NCI-H510A (cell line): ENCODE results near the gene IFT43.

Source experiments
- DNase-seq: peaks from one replicate; lab custom pipeline; 2025; lab: John Stamatoyannopoulos, UW

The IFT43 gene

DNA sequence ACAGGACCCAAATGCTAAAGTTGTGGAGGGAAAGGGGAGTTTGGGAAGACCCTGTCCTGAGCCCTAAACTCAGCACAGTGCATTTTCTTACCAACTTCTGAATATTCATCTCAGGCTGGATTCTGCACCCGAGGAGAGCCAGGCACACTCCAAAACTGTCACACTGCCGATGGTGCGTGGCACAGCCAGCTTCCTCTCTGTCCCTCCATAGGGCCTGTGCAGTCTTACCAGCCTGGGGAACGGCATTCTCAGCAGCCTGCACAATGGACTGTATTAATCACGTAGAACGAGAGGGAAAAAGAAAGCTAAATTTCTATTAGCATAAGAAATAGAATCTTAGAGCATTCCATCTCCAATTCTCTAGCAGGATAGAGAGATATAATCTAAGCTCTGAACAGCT is 94.9 kb downstream of the IFT43 start:
- DNase-seq, result no peak

- no peak for DNase-seq
Measured at GRCh38 chr14:76081642-76082041, 96.1 kb downstream of the IFT43 start.

GRCh38 chr14:76083796-76084765 is 98.5 kb downstream of the IFT43 start:
- no peak for DNase-seq

GRCh38 chr14:76085358-76085757 is 99.8 kb downstream of the IFT43 start:
- DNase-seq, result no peak

- no peak for DNase-seq
Measured at GRCh38 chr14:76086636-76087035, 101.1 kb downstream of the IFT43 start.

DNA sequence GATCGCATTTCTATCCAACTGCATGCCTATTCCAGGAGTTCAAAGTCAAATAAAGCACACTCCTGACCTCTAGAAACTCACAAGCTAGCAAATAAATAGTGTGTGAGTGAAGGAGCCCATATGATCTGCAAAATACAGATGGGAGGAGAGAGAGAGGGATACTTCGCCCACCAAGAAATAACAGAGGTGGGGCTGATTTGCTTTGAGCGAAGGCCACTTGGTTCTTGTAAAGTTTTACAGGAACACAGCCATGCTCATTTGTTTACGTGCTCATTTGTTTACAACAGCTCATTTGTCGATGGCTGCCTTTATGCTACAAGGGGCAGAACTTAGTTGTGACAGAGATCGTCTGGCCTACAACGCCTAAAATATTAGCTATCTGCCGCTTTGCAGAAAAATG is 102.8 kb downstream of the IFT43 start:
- DNase-seq, result no peak

DNA sequence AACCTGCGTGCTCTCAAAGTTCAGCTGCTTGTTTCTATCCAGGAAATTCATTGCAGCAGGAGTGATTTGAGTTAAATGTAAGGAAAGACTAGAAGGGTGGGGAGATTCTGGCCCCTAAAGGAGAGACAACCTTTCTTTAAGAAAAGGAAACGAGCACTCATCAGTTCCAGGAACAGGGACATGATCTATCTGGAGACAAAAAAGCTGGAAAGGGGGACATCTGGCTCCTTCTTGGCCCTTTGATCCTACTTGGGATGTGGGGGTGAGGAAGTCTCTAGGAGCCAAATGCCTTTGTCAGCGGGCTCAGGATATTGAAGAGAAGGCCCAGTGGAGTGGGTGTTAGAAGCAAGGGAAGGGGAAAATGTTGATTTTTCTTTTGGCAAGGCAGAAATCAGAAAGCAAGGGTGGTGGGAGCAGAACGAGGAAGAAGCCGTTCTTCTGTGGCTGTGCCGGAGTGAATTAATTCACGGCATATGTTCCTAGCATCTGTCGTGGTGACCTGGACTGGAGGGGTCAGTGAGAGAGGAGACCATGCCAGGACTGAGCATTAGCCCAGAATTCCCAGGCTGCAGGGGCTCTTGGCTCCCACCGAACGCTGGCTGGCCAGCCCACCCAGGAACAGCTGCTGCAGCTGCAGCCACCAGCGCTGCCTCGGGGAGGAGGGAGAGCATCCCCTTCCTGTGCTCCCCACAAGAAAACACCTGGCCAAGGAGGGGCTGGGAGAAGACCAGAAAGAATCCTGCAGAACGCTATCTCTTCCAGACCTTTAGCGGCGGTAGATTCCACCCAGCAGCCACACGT is 103.4 kb downstream of the IFT43 start:
- no peak for DNase-seq

DNA sequence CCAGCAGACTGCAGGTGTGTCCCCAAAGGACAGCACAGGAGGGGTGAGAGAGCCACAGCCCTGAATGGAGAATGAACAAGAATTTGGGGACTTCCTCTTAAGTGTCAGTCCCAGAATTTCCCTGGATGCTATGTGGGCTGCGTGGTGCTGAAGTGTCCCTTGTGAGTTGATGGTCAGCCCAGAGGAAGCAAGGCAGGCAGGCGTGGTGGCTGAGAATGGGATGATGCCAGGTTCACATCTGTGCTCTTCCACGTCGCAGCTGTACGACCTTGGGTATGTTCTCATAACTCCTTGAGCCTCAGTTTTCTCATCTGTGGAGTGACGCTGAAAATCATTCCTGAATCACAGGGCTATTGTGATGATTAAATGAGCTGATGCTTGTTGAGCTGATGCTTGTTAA is 104.0 kb downstream of the IFT43 start:
- DNase-seq, result no peak

GRCh38 chr14:76090616-76091391 is 105.2 kb downstream of the IFT43 start:
- DNase-seq, result no peak

GRCh38 chr14:76093077-76093476 is 107.5 kb downstream of the IFT43 start:
- DNase-seq, result no peak

DNA sequence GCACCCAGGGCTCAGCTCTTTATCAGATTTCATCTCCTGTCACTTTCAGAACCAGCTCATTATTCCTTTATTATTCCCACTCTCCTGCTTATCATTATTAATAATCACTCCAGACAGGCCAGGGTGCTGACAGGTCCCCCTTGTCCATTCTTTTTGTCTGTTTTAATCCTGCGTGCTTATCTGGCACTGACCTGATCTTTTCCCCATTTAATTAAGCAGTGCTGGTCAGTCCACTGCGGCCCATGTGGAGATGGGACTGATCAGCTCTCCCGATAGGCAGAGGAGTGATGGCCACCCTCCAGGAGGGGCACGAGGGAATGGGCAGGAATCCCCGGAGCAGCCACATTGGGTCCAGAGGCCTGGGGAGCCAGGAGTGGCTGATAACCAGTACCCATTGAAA is 110.7 kb downstream of the IFT43 start:
- no peak for DNase-seq

DNA sequence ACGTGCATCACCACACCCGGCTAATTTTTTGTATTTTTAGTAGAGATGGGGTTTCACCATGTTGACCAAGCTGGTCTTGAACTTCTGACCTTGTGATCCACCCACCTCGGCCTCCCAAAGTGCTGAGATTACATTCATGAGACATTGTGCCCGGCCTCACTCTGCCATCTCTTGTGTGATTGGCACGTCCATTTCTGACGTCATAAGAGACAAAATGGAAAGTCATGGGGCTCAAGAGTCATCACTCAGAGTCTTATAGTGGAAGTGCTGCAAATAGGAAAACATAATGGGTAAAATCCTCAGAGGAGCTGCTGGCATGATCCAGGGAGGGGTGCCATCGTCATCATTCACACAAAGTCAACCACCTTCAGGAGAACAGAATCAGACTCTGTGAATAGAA is 112.0 kb downstream of the IFT43 start:
- DNase-seq, result no peak

DNA sequence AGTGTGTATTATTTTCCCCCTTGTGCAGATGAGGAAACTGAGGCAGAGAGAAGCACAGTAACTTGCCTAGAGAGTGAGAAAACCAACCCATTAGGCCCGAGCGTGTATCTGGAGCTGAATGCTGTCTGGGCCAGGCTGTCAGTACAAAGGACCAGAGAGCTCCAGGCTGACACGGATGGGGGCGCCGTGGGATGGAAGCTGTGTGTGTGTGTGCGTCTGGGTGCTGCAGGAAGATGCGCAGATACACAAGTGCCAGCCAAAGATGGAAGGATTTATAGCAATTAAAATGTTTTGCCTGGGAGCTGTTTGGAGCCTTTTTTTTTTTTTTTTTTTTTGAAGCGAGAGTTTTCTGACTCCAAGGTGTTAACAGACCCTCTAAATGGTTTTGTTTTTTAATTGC is 112.5 kb downstream of the IFT43 start:
- no peak for DNase-seq

DNA sequence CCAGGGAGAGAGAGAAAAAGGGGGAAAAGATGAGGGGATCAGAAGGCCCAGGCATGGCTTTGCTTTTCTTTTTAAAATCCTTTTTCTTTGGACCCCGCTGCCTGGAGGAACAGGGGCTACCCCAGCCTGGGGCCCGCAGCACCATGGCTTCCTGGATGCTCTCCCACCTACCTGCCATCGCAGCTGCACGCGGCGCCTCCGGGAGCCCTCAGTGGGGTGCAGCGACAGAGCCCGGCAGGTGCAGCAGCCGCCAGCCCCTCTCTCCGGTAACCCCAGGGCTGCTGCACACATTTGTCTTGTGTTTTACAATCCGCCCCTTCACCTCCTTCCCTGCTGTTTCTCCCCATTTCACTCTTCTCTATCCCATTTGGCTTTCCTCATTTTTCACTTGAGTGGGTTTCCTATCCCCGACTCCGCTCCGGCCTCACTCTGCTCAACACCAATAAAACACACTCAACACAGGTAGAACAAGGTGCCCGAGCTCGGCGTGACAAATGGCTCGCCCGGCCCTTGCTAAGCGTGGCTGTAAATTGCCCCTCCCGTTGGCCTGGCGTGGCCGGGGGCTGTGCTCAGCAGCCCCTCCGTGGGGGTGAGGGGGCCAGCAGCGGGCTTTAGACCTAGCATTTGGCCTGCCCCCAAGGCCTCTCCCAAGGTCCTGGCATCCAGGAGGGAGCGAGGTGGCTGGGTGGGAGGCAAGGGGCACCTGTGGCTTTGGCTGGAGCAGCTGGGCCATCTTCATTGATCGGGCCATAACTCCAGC is 113.5 kb downstream of the IFT43 start:
- no peak for DNase-seq

DNA sequence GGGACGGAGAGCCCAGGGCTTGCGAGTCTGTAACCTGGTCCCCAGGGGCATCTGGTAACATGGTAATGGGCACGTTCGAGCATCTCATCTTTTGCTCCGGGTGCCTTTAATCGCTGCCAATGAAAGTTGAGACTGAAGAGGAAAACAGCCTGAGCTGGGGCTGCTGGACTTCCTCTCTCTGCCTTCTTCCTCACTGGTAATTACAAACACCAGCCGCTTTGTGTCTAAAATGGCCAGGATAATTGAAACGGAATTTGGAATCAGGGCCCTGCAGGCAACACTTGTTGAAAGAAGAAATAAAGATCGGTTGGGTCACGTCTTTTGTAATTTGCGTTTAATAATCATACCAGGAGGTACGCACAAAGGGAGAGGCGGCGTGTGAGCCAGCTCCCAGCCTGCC is 114.7 kb downstream of the IFT43 start:
- DNase-seq, result no peak

GRCh38 chr14:76101391-76102379 is 116.1 kb downstream of the IFT43 start:
- no peak for DNase-seq

GRCh38 chr14:76104802-76105355 is 119.3 kb downstream of the IFT43 start:
- no peak for DNase-seq

GRCh38 chr14:76106188-76106587 is 120.6 kb downstream of the IFT43 start:
- no peak for DNase-seq

GRCh38 chr14:76109087-76109880 is 123.7 kb downstream of the IFT43 start:
- DNase-seq, result no peak
